ENCODE data around the gene OR52D1.

The OR52D1 gene

DNA sequence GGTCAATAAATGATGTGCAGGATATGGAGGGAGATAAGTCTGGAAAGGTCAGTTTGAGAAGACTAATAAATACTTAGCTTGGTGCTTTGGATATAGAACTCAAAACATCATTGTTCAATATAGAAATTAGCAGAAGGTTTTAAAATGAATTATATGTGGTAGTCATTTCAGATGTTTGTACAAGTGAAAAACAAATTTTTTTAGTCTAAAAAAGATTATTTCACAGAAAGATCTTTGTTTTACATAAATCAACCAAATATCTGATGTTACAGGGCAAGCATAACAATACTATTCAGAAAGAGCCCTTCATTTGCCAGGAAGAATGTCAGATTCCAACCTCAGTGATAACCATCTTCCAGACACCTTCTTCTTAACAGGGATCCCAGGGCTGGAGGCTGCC is at the start of gene OR52D1:
TSS of gene OR52D1 (plus strand) at position 301 of the 400 bp plus-strand sequence. CDS start at position 323, 22 bp downstream.
- DNase-seq (ENCODE audit: low read depth, low spot score) = no peak
- TF ChIP-seq CTCF (IDR thresholded peaks at IDR 0.05; ENCODE audit: low read depth, low read length) = no peak
- no peak within 1 kb of the TSS for H3K4me3 ChIP-seq (ENCODE audit: low read depth, low read length)
- in situ Hi-C loops (cut with HindIII; ENCODE audit: low sequenced_read_pairs) = no loop called here

DNA sequence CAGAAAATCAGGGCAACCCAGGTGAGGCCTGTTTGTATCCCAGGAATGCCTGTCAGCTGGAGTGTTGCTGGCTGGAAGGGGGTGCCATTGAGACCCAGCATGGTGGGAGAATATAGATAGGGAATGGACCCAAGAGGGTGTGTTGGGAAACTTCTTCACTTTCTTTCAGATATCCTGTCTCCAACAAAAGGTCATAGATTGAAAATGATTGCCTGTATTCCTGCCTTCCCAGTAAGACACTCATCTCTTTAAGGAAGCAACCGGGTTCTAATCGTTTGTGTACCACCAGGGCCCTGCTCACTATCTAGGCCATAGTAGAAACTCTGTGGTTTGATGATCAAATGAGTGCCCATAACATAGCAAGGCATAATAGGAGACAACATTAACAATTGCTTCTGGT is 47.1 kb upstream of the OR52D1 start, which contains the start of gene OR51I1:
TSS of gene OR51I1 (minus strand) at position 101 of the 400 bp plus-strand sequence. CDS start at position 101, 0 bp downstream.
- no peak within 1 kb of the TSS for H3K4me3 ChIP-seq (ENCODE audit: low read depth, low read length)
- no peak for DNase-seq (ENCODE audit: low read depth, low spot score)
- in situ Hi-C loops (cut with HindIII; ENCODE audit: low sequenced_read_pairs) = no loop called here
- no peak for TF ChIP-seq CTCF (IDR thresholded peaks at IDR 0.05; ENCODE audit: low read depth, low read length)

GRCh38 chr11:5443835-5444393 is 44.6 kb upstream of the OR52D1 start:
- in situ Hi-C loops (cut with HindIII; ENCODE audit: low sequenced_read_pairs) = no loop called here
- DNase-seq (ENCODE audit: low read depth, low spot score) = no peak
- no peak overlapping the region for H3K4me3 ChIP-seq (ENCODE audit: low read depth, low read length)
- TF ChIP-seq CTCF (IDR thresholded peaks at IDR 0.05; ENCODE audit: low read depth, low read length) = no peak

- no peak for TF ChIP-seq CTCF (IDR thresholded peaks at IDR 0.05; ENCODE audit: low read depth, low read length)
- no peak within 1 kb of the TSS for H3K4me3 ChIP-seq (ENCODE audit: low read depth, low read length)
- no peak for DNase-seq (ENCODE audit: low read depth, low spot score)
- in situ Hi-C loops (cut with HindIII; ENCODE audit: low sequenced_read_pairs) = no loop called here
Measured at GRCh38 chr11:5449023-5449422, 39.5 kb upstream of the OR52D1 start, which contains the start of gene OR51I2. Gene OR51I2, plus strand, starts transcription at chr11:5449323. Its CDS starts 4,166 bp downstream, at chr11:5453489.

DNA sequence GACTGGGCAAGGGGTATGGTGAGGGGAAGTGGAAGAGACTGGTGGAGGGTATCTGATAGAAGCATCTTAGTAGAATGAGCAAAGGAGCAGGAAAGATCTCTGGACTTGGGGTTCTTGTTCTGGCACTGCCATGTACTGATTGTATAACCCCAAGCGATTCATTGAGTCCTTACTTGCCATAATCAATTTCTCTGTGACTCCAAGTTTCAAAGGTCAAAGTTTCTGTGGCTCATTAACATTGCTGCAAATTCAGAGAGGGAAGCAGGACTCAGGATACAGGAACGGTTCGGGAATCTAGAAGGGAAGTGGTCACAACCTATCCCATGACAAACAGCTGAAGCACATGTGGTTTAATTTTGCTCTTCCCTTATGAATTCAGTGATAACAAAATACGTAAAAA is 39.1 kb upstream of the OR52D1 start:
- no peak overlapping the region for H3K4me3 ChIP-seq (ENCODE audit: low read depth, low read length)

DNA sequence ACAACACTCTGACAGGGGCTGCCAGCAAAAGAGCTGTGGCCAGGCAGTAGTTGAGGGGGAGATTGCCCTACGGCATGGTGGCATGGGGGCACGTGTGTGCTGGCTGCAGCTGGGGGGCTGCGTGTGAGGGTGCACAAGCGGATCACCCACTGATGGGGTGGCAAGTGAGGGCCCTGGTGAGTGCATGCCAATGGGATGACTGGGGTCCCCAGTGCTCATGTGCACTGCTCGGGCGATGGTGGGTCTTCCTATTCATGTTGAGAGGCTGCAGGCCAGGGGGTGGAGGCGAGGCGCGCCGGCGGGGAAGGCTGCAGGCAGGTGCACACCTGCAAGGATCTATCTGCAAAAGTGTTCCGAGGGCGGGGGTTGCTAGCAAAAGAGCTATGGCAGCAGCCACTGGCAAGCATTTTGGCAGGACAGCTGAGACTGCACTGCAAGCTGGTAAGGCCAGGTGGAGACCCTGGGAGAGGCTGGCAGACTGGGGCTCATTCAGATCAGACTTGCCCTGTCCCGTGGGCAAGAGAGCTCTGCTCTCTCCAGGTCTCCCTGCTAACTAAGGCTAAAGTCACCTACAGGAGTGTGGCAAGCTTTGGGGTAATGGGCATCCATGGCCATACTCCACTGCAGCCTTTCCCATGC is 27.4 kb upstream of the OR52D1 start:
- DNase-seq (ENCODE audit: low read depth, low spot score) = no peak
- no peak for TF ChIP-seq CTCF (IDR thresholded peaks at IDR 0.05; ENCODE audit: low read depth, low read length)
- no peak overlapping the region for H3K4me3 ChIP-seq (ENCODE audit: low read depth, low read length)
- in situ Hi-C loops (cut with HindIII; ENCODE audit: low sequenced_read_pairs) = no loop called here

More for the DNA sequence above, 39.1 kb upstream of the OR52D1 start:
- in situ Hi-C loops (cut with HindIII; ENCODE audit: low sequenced_read_pairs) = no loop called here
- DNase-seq (ENCODE audit: low read depth, low spot score) = no peak
- TF ChIP-seq CTCF (IDR thresholded peaks at IDR 0.05; ENCODE audit: low read depth, low read length) = no peak

Data from astrocyte of the spinal cord (primary cell).